ENCODE data around the gene ATG7. TPM values are rescaled to one million over a fixed set of nuclear protein-coding genes. Genes with fewer than 3 reads are reported as not detected.

ATG7 gene
- total RNA-seq, 1 donor from 2014 or later = 55.0 TPM

- H3K27ac ChIP-seq = no peak overlapping the region
- no peak for DNase-seq (ENCODE audit: extremely low spot score in 2 of 2)
- no peak overlapping the region for H3K4me3 ChIP-seq
- no peaks in the 10 kb centered on the region for H3K9me3 ChIP-seq
- no peaks in the 10 kb centered on the region for H3K27me3 ChIP-seq
- no peaks in the 10 kb centered on the region for H3K36me3 ChIP-seq
- TF ChIP-seq POLR2AphosphoS5 (IDR thresholded peaks at IDR 0.05; ENCODE audit: insufficient read depth in 1 of 2, low read depth in 1 of 2) (no peak), CTCF (IDR thresholded peaks at IDR 0.05) (no peak), POLR2A (IDR thresholded peaks at IDR 0.05) (no peak)
- H3K4me1 ChIP-seq = no peaks in the 10 kb centered on the region
- intact Hi-C loops (cut with DNase I) = no loop called here
Observed at GRCh38 chr3:11245827-11246662, 26.2 kb upstream of the ATG7 start.

- intact Hi-C loops (cut with DNase I) = no loop called here
- TF ChIP-seq CTCF (IDR thresholded peaks at IDR 0.05) = no peak
- no peak for TF ChIP-seq POLR2AphosphoS5 (IDR thresholded peaks at IDR 0.05; ENCODE audit: insufficient read depth in 1 of 2, low read depth in 1 of 2)
- no peak for TF ChIP-seq POLR2A (IDR thresholded peaks at IDR 0.05)
- no peaks in the 10 kb centered on the region for H3K36me3 ChIP-seq
- no peaks in the 10 kb centered on the region for H3K4me1 ChIP-seq
- H3K4me3 ChIP-seq = no peak overlapping the region
- no peaks in the 10 kb centered on the region for H3K27me3 ChIP-seq
- no peak overlapping the region for H3K27ac ChIP-seq
- H3K9me3 ChIP-seq = no peaks in the 10 kb centered on the region
- DNase-seq (ENCODE audit: extremely low spot score in 2 of 2) = no peak
Observed at GRCh38 chr3:11246663-11246970, 25.6 kb upstream of the ATG7 start.

DNA sequence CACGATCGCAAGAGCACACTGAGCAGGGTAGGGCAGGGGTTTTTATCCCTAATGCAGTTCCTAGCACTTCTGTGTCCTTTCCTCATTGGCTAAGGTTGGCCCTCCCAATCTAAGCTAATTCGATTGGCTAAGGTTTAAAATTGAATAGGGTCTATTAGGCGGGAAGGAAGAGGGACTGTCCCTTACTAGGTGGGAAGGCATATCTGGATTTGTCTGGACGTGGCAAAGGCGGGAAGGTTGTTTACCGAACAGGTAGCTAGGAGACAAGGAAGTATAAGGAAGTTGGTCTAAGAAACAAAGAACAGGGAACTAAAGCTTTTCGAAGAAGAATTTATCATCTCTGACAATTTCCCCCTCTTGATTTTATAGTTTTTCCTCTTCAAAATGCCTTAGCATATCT lies 24.8 kb upstream of the ATG7 start:
- Histone ChIP-seq H3K4me1 (no peaks in the 10 kb centered on the region), H3K36me3 (no peaks in the 10 kb centered on the region), H3K9me3 (no peaks in the 10 kb centered on the region), H3K27me3 (no peaks in the 10 kb centered on the region), H3K27ac (no peak overlapping the region), H3K4me3 (no peak overlapping the region)
- TF ChIP-seq POLR2A (IDR thresholded peaks at IDR 0.05) (no peak), POLR2AphosphoS5 (IDR thresholded peaks at IDR 0.05; ENCODE audit: insufficient read depth in 1 of 2, low read depth in 1 of 2) (no peak), CTCF (IDR thresholded peaks at IDR 0.05) (no peak)
- intact Hi-C loops (cut with DNase I) = no loop called here
- no peak for DNase-seq (ENCODE audit: extremely low spot score in 2 of 2)

DNA sequence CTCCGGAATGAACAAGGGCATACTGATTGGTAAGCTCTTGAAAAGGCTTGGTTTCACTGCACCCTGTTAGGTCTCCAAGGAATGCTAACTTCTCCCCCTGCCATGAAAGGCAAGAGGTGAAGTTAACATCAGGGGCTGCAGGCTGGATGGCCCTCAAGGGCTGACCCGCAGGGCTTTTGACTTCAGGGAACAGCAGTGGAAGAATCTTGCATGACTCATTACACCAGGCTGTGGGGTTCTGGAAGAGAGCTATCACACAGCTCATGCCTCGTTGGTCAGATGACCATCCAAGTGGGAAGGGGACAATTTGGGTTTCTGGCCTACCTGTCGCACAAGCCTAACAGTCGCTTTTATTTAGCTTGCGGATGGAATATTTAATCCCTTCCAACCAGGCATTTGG lies 23.6 kb upstream of the ATG7 start:
- intact Hi-C loops (cut with DNase I) = no loop called here
- Histone ChIP-seq H3K9me3 (no peaks in the 10 kb centered on the region), H3K27ac (no peak overlapping the region), H3K4me1 (no peaks in the 10 kb centered on the region), H3K27me3 (no peaks in the 10 kb centered on the region), H3K4me3 (no peak overlapping the region), H3K36me3 (no peaks in the 10 kb centered on the region)
- no peak for DNase-seq (ENCODE audit: extremely low spot score in 2 of 2)
- no peak for TF ChIP-seq POLR2A (IDR thresholded peaks at IDR 0.05)
- TF ChIP-seq CTCF (IDR thresholded peaks at IDR 0.05) = no peak
- no peak for TF ChIP-seq POLR2AphosphoS5 (IDR thresholded peaks at IDR 0.05; ENCODE audit: insufficient read depth in 1 of 2, low read depth in 1 of 2)

Measured in vagina (tissue), 2 donors.